Tibial nerve (tissue), 3 donors: Measurements from ENCODE around the gene NAA25.

ENCODE experiments used
- POLR2A ChIP-seq, 2 donors: fragments of 450-650 bp; IDR thresholded peaks; one replicate each; pipeline ENCODE4 v1.6.1; 2017; ENCODE audit warnings: antibody characterized with exemption in 2 of 2, mild to moderate bottlenecking in 2 of 2, moderate library complexity in 2 of 2
- TF ChIP-seq, protein P1 (sequence below), 5 experiments: fragments of 200-600 bp in 3 of 5; fragments of 450-650 bp in 2 of 5; sonication (generic) in 3 of 5; IDR thresholded peaks; one replicate each; pipeline ENCODE4 v1.5.1; 2016 to 2019; ENCODE audit warnings: antibody characterized with exemption in 5 of 5, mild to moderate bottlenecking in 3 of 5, moderate library complexity in 2 of 5

DNA sequence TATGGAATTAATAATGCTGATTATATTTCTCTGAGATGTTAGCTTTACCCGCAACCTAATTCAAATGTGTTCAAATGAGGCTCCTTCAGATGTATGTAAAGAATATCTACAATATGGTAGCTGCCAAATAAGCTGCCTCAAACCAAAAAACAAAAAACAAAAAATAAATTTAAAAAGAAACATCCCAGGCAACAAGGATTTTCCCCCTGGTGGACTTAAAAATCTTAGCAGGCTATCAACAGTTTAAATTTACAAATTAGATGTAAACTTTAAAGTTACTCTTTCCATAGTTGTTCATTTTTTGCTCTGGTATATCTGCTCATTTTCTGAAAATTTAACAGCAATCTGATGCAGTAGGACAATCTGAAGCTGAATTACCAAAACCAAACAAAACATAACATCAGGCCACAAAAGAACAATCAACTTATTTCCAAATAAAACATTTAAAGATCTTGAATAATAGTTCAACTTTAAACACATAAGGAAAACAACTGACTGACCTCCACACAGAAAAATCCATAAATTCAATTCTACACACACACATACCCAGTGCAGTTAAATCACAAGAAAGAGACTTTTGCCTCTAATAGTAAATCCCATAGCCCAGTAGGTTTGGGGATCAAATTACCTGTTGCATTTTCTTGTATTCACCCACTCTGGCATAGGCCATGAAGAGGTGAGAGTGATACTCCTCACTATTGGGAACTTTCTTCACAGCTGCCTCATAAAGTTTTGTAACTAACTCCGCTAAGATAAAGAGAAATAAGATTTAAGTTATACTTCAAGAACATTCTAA lies 21.3 kb downstream of the NAA25 start:
- TF ChIP-seq, protein P1, sequence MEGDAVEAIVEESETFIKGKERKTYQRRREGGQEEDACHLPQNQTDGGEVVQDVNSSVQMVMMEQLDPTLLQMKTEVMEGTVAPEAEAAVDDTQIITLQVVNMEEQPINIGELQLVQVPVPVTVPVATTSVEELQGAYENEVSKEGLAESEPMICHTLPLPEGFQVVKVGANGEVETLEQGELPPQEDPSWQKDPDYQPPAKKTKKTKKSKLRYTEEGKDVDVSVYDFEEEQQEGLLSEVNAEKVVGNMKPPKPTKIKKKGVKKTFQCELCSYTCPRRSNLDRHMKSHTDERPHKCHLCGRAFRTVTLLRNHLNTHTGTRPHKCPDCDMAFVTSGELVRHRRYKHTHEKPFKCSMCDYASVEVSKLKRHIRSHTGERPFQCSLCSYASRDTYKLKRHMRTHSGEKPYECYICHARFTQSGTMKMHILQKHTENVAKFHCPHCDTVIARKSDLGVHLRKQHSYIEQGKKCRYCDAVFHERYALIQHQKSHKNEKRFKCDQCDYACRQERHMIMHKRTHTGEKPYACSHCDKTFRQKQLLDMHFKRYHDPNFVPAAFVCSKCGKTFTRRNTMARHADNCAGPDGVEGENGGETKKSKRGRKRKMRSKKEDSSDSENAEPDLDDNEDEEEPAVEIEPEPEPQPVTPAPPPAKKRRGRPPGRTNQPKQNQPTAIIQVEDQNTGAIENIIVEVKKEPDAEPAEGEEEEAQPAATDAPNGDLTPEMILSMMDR (IDR thresholded peaks at IDR 0.05), result no peak
- no peak for TF ChIP-seq POLR2A (IDR thresholded peaks at IDR 0.05)
